B cell (primary cell): ENCODE measurements around the gene EYS. TPM values are rescaled to one million over a fixed set of nuclear protein-coding genes. Genes with fewer than 3 reads are reported as not detected.

Experiments used
- ATAC-seq: fragments of 200-7000 bp; cut with Tn5 transposase; one replicate; pipeline ENCODE4 v1.10.0; 2021; ENCODE audit warnings: low read depth, mild to moderate bottlenecking, moderate number of reproducible peaks, moderate library complexity
- CTCF ChIA-PET: fragments of 350-600 bp; sonication (Branson Sonifier 250); formaldehyde crosslinking; loops from one replicate; lab custom pipeline; 2021; ENCODE audit warnings: antibody characterized with exemption, inconsistent platforms; lab: Charles Lee
- POLR2A ChIA-PET: fragments of 350-600 bp; sonication (Branson Sonifier 250); formaldehyde crosslinking; loops from one replicate; lab custom pipeline; 2021; ENCODE audit warnings: antibody characterized with exemption; lab: Charles Lee
- DNase-seq: peaks from one replicate; pipeline ENCODE4 v3.0.0; 2013
- H2AFZ ChIP-seq: 2 replicates; pipeline ENCODE4 v1.6.1; 2012; ENCODE audit warnings: mild to moderate bottlenecking, low read depth, low read length; ENCODE audit not compliant: insufficient read depth, poor library complexity, severe bottlenecking
- H3K27ac ChIP-seq, 2 donors: 1 replicate in 1 of 2; 2 replicates in 1 of 2; pipeline ENCODE4 v1.5.1; 2012 to 2013; ENCODE audit warnings: low read length in 2 of 2, mild to moderate bottlenecking in 2 of 2, moderate library complexity in 1 of 2
- H3K27me3 ChIP-seq, 4 experiments: fragments of 200-600 bp in 1 of 4; sonication (generic) in 1 of 4; replicated peaks in 1 of 4; 1 replicate in 2 of 4; 2 replicates in 2 of 4; pipeline versions ENCODE4 v1.6.1 to v1.7.0; 2013 to 2016; ENCODE audit warnings: low read length in 3 of 4, mild to moderate bottlenecking in 2 of 4, mixed read lengths in 1 of 4, moderate library complexity in 1 of 4; ENCODE audit not compliant: insufficient read depth in 4 of 4, control insufficient read depth in 3 of 4; ENCODE audit errors: control extremely low read depth in 1 of 4
- H3K36me3 ChIP-seq, 2 experiments: replicated peaks in 1 of 2; 1 replicate in 1 of 2; 2 replicates in 1 of 2; pipeline versions ENCODE4 v1.6.1 to v1.7.1; 2013; ENCODE audit warnings: low read length in 1 of 2; ENCODE audit not compliant: insufficient read depth in 2 of 2, control insufficient read depth in 1 of 2; ENCODE audit errors: control extremely low read depth in 1 of 2, extremely low read depth in 1 of 2
- H3K4me1 ChIP-seq, 2 donors: fragments of 200-600 bp in 1 of 2; sonication (generic) in 1 of 2; 1 replicate in 1 of 2; 2 replicates in 1 of 2; pipeline versions ENCODE4 v1.5.1 to v1.6.1; 2013 to 2017; ENCODE audit warnings: low read length in 2 of 2; ENCODE audit not compliant: control insufficient read depth in 2 of 2, insufficient read depth in 2 of 2
- H3K4me2 ChIP-seq: replicated peaks from 2 replicates; pipeline ENCODE3; 2012; ENCODE audit warnings: mild to moderate bottlenecking, low read depth, low read length; ENCODE audit not compliant: poor library complexity, severe bottlenecking
- H3K4me3 ChIP-seq, 5 experiments: fragments of 200-600 bp in 1 of 5; sonication (generic) in 1 of 5; 1 replicate in 3 of 5; 2 replicates in 2 of 5; pipeline versions ENCODE4 v1.5.1 to v1.7.0; 2011 to 2016; ENCODE audit warnings: low read length in 4 of 5, mild to moderate bottlenecking in 4 of 5, low read depth in 2 of 5, control low read depth in 1 of 5, moderate library complexity in 1 of 5; ENCODE audit not compliant: insufficient read depth in 1 of 5; ENCODE audit errors: control extremely low read depth in 1 of 5, extremely low read depth in 1 of 5
- H3K79me2 ChIP-seq: fragments of 200-600 bp; sonication (generic); one replicate; pipeline ENCODE4 v1.6.0; 2016; ENCODE audit warnings: low read length; ENCODE audit not compliant: control insufficient read depth, insufficient read depth
- H3K9ac ChIP-seq: fragments of 200-600 bp; sonication (generic); 2 replicates; pipeline ENCODE4 v1.6.1; 2017; ENCODE audit warnings: mild to moderate bottlenecking, low read length, moderate library complexity
- H3K9me3 ChIP-seq, 3 donors: one replicate each; pipeline versions ENCODE4 v1.6.1 to v1.7.1; 2013; ENCODE audit warnings: low read length in 2 of 3; ENCODE audit not compliant: control insufficient read depth in 2 of 3, insufficient read depth in 1 of 3; ENCODE audit errors: control extremely low read depth in 1 of 3
- H4K20me1 ChIP-seq: 2 replicates; pipeline ENCODE4 v1.6.0; 2012; ENCODE audit warnings: mild to moderate bottlenecking, low read length; ENCODE audit not compliant: insufficient read depth, control insufficient read depth, poor library complexity, severe bottlenecking
- H3K27ac Mint-ChIP-seq: one replicate; pipeline ENCODE4 v1.8.0; 2021; ENCODE audit warnings: mixed read lengths
- H3K27me3 Mint-ChIP-seq: one replicate; pipeline ENCODE4 v1.8.0; 2021; ENCODE audit warnings: mixed read lengths
- H3K4me1 Mint-ChIP-seq: one replicate; pipeline ENCODE4 v1.8.0; 2021; ENCODE audit warnings: mixed read lengths
- H3K4me3 Mint-ChIP-seq: one replicate; pipeline ENCODE4 v1.8.0; 2021; ENCODE audit warnings: mixed read lengths
- H3K9me3 Mint-ChIP-seq: one replicate; pipeline ENCODE4 v1.8.0; 2022; ENCODE audit warnings: mixed read lengths; ENCODE audit not compliant: insufficient read depth
- EZH2 ChIP-seq: IDR thresholded peaks from 2 replicates; pipeline ENCODE4 v1.6.1; 2012; ENCODE audit warnings: borderline replicate concordance, low read depth, mild to moderate bottlenecking, moderate library complexity, low read length; ENCODE audit not compliant: insufficient read depth, poor library complexity, severe bottlenecking
- WGBS: methylation state at CpG from one replicate; pipeline ENCODE4 v1.1.5; 2013; ENCODE audit warnings: missing lambda C conversion rate; ENCODE audit not compliant: insufficient coverage; 5-methylcytosine and 5-hydroxymethylcytosine counted together
- intact Hi-C: fragments of 100-400 bp; cut with micrococcal nuclease; formaldehyde crosslinking; loops from one replicate; pipeline ENCODE4 v1.10.0; 2022
- polyA plus RNA-seq: library from polyadenylated mRNA; depleted of rRNA; stranded (reverse); fragments of >200 nt; gene quantifications from 2 replicates; pipeline ENCODE4 v1.2.3, GENCODE V29; 2012
- total RNA-seq, 2 donors: library from RNA; stranded (reverse); fragments of 120-200 nt in 1 of 2; gene quantifications; 1 replicate in 1 of 2; 2 replicates in 1 of 2; pipeline versions ENCODE4 v1.2.3 to v1.2.4, GENCODE V29; 2013 to 2022
- TF ChIP-seq, protein P1 (sequence below): fragments of 200-600 bp; IDR thresholded peaks from one replicate; pipeline ENCODE4 v1.8.0; 2022; ENCODE audit warnings: antibody characterized with exemption, mild to moderate bottlenecking

EYS gene
- total and polyA plus RNA-seq, 2 donors (not counting 1 experiment from before 2014, with no cell fraction given): not detected

DNA sequence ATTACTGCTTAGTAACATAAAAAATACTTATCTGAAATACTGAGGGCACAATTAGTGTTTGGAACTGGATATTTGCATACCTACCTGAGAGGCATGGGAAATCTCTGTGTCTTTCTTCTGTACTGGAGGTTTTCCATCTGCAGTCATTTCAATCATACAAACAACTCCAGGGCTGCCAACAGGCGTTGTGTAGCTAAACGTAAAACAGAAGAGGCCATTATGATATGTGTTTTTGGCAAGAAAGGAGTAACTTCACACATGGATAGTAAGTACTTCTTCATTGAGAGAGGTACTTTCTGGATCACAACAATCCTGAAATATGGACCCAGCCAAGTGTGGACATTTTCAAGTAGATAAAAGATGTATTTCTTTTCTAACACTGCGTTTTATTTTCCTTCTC, 1708.0 kb downstream of the EYS start:
- no CpG with 5 or more reads among the region's 3 CpGs for WGBS
- CTCF ChIA-PET: no interaction called here
- intact Hi-C loops: no loop called here

DNA sequence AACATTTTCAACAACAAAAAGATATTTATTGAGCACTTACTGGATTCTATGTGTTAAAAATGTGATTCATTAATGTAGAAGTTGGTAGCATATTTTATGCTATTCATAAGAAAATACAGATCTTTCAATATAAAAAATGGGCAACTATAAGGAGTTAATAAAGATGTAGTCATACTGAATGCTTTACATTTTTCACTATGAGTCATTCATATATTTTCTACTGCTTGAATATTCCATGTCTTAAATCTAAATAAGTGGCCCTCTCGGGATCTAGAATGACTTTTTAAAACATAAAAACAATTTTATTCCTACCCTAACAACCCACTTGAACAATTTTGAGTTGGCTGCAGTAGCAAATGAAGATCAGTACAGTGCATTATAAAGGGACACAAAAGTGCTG, 1709.3 kb downstream of the EYS start:
- ATAC-seq (no peak), DNase-seq (no peak)
- no peak overlapping the region for H3K9ac ChIP-seq
- no peak overlapping the region for H3K4me3 ChIP-seq
- H2AFZ ChIP-seq: no peak overlapping the region
- no peak for TF ChIP-seq EZH2
- TF ChIP-seq, protein P1, sequence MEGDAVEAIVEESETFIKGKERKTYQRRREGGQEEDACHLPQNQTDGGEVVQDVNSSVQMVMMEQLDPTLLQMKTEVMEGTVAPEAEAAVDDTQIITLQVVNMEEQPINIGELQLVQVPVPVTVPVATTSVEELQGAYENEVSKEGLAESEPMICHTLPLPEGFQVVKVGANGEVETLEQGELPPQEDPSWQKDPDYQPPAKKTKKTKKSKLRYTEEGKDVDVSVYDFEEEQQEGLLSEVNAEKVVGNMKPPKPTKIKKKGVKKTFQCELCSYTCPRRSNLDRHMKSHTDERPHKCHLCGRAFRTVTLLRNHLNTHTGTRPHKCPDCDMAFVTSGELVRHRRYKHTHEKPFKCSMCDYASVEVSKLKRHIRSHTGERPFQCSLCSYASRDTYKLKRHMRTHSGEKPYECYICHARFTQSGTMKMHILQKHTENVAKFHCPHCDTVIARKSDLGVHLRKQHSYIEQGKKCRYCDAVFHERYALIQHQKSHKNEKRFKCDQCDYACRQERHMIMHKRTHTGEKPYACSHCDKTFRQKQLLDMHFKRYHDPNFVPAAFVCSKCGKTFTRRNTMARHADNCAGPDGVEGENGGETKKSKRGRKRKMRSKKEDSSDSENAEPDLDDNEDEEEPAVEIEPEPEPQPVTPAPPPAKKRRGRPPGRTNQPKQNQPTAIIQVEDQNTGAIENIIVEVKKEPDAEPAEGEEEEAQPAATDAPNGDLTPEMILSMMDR: no peak
- intact Hi-C loops: no loop called here
- Mint-ChIP-seq H3K9me3 (no peaks in the 10 kb centered on the region), H3K27ac (no peak overlapping the region), H3K4me1 (no peaks in the 10 kb centered on the region), H3K27me3 (no peaks in the 10 kb centered on the region), H3K4me3 (no peak overlapping the region)
- no peaks in the 10 kb centered on the region for H3K36me3 ChIP-seq
- H3K4me2 ChIP-seq: no peak overlapping the region
- no peak overlapping the region for H3K27ac ChIP-seq
- peaks cover 0 to 10% (median 0%) of the 10 kb centered on the region in 3 donors for H3K9me3 ChIP-seq
- ChIA-PET CTCF (no interaction called here), POLR2A (no interaction called here)
- H4K20me1 ChIP-seq: no peaks in the 10 kb centered on the region
- H3K4me1 ChIP-seq: no peaks in the 10 kb centered on the region
- no peaks in the 10 kb centered on the region for H3K79me2 ChIP-seq
- WGBS: no CpG with 5 or more reads among the region's 1 CpG
- no peaks in the 10 kb centered on the region for H3K27me3 ChIP-seq

More for the DNA sequence above, 1708.0 kb downstream of the EYS start:
- DNase-seq (no peak), ATAC-seq (no peak)
- Histone ChIP-seq H3K4me2 (no peak overlapping the region), H3K9ac (no peak overlapping the region), H4K20me1 (no peaks in the 10 kb centered on the region), H3K27ac (no peak overlapping the region), H2AFZ (no peak overlapping the region), H3K9me3 (peaks cover 0 to 10% (median 0%) of the 10 kb centered on the region in 3 donors), H3K27me3 (no peaks in the 10 kb centered on the region), H3K79me2 (no peaks in the 10 kb centered on the region), H3K4me3 (no peak overlapping the region), H3K36me3 (no peaks in the 10 kb centered on the region), H3K4me1 (no peaks in the 10 kb centered on the region)
- POLR2A ChIA-PET: no interaction called here
- no peaks in the 10 kb centered on the region for H3K27me3 Mint-ChIP-seq
- TF ChIP-seq EZH2: no peak
- TF ChIP-seq, protein P1: no peak
- no peak overlapping the region for H3K4me3 Mint-ChIP-seq
- no peak overlapping the region for H3K27ac Mint-ChIP-seq
- peaks cover 2% of the 10 kb centered on the region for H3K9me3 Mint-ChIP-seq
- no peaks in the 10 kb centered on the region for H3K4me1 Mint-ChIP-seq
